Hepatocyte (in vitro differentiated cells): Measurements from ENCODE around the gene AHSG. TPM values are rescaled to one million over a fixed set of nuclear protein-coding genes. Genes with fewer than 3 reads are reported as not detected.

Experiments used
- DNase-seq: peaks from one replicate; pipeline ENCODE4 v3.0.0-alpha.2; 2016; ENCODE audit warnings: low spot score
- H2AFZ ChIP-seq: fragments of 200-600 bp; sonication (generic); 2 replicates; pipeline ENCODE4 v1.6.0; 2016; ENCODE audit warnings: antibody characterized with exemption, mild to moderate bottlenecking
- H3K27ac ChIP-seq: fragments of 200-600 bp; sonication (generic); 2 replicates; pipeline ENCODE4 v1.5.1; 2016; ENCODE audit warnings: mild to moderate bottlenecking
- H3K27me3 ChIP-seq: fragments of 200-600 bp; sonication (generic); 2 replicates; pipeline ENCODE4 v1.6.1; 2016
- H3K36me3 ChIP-seq: fragments of 200-600 bp; sonication (generic); replicated peaks from 2 replicates; pipeline ENCODE4 v1.5.1; 2016; ENCODE audit warnings: low read depth; ENCODE audit not compliant: insufficient read depth
- H3K4me1 ChIP-seq: fragments of 200-600 bp; sonication (generic); 2 replicates; pipeline ENCODE4 v1.5.1; 2016; ENCODE audit warnings: mild to moderate bottlenecking, moderate library complexity; ENCODE audit not compliant: insufficient read depth
- H3K4me2 ChIP-seq: fragments of 200-600 bp; sonication (generic); 2 replicates; pipeline ENCODE4 v1.6.0; 2016
- H3K4me3 ChIP-seq: fragments of 200-600 bp; sonication (generic); 2 replicates; pipeline ENCODE4 v1.5.1; 2016; ENCODE audit warnings: mild to moderate bottlenecking
- H3K79me2 ChIP-seq: fragments of 200-600 bp; sonication (generic); 2 replicates; pipeline ENCODE4 v1.6.0; 2017; ENCODE audit warnings: mild to moderate bottlenecking
- H3K9me2 ChIP-seq: fragments of 200-600 bp; sonication (generic); replicated peaks from 2 replicates; pipeline ENCODE4 v1.6.0; 2017; ENCODE audit warnings: mild to moderate bottlenecking; ENCODE audit not compliant: insufficient read depth
- H3K9me3 ChIP-seq: fragments of 200-600 bp; sonication (generic); 2 replicates; pipeline ENCODE4 v1.5.1; 2016; ENCODE audit warnings: low read depth, mild to moderate bottlenecking
- H4K20me1 ChIP-seq: fragments of 200-600 bp; sonication (generic); 2 replicates; pipeline ENCODE4 v1.6.0; 2016; ENCODE audit warnings: mild to moderate bottlenecking; ENCODE audit not compliant: insufficient read depth, poor library complexity, severe bottlenecking
- EZH2 ChIP-seq: fragments of 200-600 bp; sonication (generic); IDR thresholded peaks from 2 replicates; pipeline ENCODE4 v1.6.1; 2016; ENCODE audit warnings: antibody characterized with exemption, mild to moderate bottlenecking, borderline replicate concordance
- EZH2phosphoT487 ChIP-seq: fragments of 200-600 bp; sonication (generic); IDR thresholded peaks from one replicate; pipeline ENCODE4 v1.6.1; 2018; ENCODE audit warnings: antibody characterized with exemption, mild to moderate bottlenecking, low read depth, moderate library complexity; ENCODE audit not compliant: unreplicated experiment, severe bottlenecking
- WGBS: methylation state at CpG from one replicate; pipeline ENCODE4 v1.1.6; 2016; ENCODE audit warnings: low lambda C conversion rate; ENCODE audit errors: missing lambda C conversion rate; 5-methylcytosine and 5-hydroxymethylcytosine counted together
- polyA plus RNA-seq: library from polyadenylated mRNA; unstranded; fragments of >200 nt; fragmentation: Nextera tagmentation; extraction: Ambion mirVana; gene quantifications from 2 replicates; pipeline ENCODE4 v1.2.1, GENCODE V29; 2016
- total RNA-seq: library from RNA; depleted of rRNA; stranded (reverse); fragments of >200 nt; gene quantifications from 2 replicates; pipeline ENCODE4 v1.2.3, GENCODE V29; 2014
- TF ChIP-seq, protein P1 (sequence below): fragments of 200-600 bp; sonication (generic); IDR thresholded peaks from 2 replicates; pipeline ENCODE4 v1.5.1; 2016; ENCODE audit warnings: antibody characterized with exemption, mild to moderate bottlenecking; ENCODE audit not compliant: poor library complexity

Gene AHSG
- total and polyA plus RNA-seq, 2 experiments from 2014 or later: 559 to 568 TPM

DNA sequence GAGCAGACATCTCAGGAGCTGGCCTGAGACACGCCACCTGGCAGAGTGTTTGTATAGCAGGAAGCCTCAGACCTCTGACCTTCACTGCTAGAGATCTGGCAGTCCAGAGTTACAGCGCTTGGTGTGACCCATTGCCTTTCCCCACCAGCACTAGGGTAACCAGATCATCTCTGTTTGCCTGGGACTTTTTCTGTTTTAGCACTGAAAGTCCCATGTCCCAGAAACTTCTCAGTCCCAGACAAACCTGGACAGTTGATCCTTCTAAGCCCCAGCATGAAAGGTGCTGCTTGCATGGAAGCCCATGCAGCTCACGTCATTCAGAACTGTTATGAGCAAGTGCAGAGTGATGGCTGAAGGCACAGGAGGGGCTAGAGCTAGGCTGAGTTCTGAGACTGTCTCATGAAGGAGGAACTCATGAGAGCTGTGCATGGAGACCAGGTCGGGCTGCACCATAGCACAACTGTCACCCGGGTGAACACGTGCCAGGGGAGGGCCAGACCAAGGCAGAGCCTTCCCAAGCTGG lies 18.2 kb upstream of the AHSG start:
- H3K9me2 ChIP-seq: no peaks in the 10 kb centered on the region
- DNase-seq: no peak
- no peaks in the 10 kb centered on the region for H4K20me1 ChIP-seq
- H3K4me3 ChIP-seq: no peak overlapping the region
- no peaks in the 10 kb centered on the region for H3K9me3 ChIP-seq
- H3K27me3 ChIP-seq: no peaks in the 10 kb centered on the region
- no peaks in the 10 kb centered on the region for H3K79me2 ChIP-seq
- H3K4me2 ChIP-seq: no peak overlapping the region
- H2AFZ ChIP-seq: no peak overlapping the region
- peaks cover 33% of the 10 kb centered on the region for H3K4me1 ChIP-seq
- H3K27ac ChIP-seq: peak overlapping the region; percentile 81
- 78% methylated on average over 6 of the region's 6 CpGs for WGBS
- TF ChIP-seq EZH2phosphoT487: no peak
- TF ChIP-seq, protein P1, sequence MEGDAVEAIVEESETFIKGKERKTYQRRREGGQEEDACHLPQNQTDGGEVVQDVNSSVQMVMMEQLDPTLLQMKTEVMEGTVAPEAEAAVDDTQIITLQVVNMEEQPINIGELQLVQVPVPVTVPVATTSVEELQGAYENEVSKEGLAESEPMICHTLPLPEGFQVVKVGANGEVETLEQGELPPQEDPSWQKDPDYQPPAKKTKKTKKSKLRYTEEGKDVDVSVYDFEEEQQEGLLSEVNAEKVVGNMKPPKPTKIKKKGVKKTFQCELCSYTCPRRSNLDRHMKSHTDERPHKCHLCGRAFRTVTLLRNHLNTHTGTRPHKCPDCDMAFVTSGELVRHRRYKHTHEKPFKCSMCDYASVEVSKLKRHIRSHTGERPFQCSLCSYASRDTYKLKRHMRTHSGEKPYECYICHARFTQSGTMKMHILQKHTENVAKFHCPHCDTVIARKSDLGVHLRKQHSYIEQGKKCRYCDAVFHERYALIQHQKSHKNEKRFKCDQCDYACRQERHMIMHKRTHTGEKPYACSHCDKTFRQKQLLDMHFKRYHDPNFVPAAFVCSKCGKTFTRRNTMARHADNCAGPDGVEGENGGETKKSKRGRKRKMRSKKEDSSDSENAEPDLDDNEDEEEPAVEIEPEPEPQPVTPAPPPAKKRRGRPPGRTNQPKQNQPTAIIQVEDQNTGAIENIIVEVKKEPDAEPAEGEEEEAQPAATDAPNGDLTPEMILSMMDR: no peak
- no peak for TF ChIP-seq EZH2
- no peaks in the 10 kb centered on the region for H3K36me3 ChIP-seq

DNA sequence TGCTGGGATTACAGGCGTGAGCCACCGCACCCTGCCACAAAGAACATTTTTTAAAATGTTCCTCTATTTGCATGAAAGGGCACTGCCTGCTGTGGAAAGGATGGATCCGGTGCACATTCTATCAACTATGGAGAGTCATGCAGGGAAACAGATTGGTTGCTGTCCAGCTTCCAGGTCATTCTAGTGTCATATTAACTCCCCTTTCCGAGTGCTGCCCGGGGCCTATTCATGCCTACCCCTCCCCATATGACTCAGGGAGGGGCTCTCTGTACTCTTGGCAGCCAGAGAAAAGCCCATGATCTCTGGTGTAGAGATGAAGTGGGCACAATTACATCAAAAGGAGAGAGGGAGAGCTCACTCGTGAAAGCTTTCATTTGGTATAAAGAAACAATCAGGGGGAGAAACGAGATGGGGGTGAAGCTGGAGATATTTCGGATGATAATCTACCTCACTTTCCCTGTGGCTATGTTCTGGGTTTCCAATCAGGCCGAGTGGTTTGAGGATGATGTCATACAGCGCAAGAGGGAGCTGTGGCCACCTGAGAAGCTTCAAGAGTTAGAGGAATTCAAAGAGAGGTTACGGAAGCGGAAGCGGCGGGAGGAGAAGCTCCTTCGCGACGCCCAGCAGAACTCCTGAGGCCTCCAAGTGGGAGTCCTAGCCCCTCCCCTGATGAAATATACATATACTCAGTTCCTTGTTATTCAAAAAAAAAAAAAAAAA lies 16.1 kb upstream of the AHSG start:
- Histone ChIP-seq H3K4me1 (peaks cover 33% of the 10 kb centered on the region), H3K9me2 (no peaks in the 10 kb centered on the region), H4K20me1 (no peaks in the 10 kb centered on the region), H2AFZ (no peak overlapping the region), H3K4me3 (no peak overlapping the region), H3K27ac (no peak overlapping the region), H3K27me3 (no peaks in the 10 kb centered on the region), H3K9me3 (no peaks in the 10 kb centered on the region), H3K36me3 (no peaks in the 10 kb centered on the region), H3K4me2 (no peak overlapping the region), H3K79me2 (no peaks in the 10 kb centered on the region)
- no peak for DNase-seq
- 64% methylated on average over 17 of the region's 17 CpGs for WGBS
- TF ChIP-seq, protein P1: no peak
- TF ChIP-seq EZH2 (no peak), EZH2phosphoT487 (no peak)

DNA sequence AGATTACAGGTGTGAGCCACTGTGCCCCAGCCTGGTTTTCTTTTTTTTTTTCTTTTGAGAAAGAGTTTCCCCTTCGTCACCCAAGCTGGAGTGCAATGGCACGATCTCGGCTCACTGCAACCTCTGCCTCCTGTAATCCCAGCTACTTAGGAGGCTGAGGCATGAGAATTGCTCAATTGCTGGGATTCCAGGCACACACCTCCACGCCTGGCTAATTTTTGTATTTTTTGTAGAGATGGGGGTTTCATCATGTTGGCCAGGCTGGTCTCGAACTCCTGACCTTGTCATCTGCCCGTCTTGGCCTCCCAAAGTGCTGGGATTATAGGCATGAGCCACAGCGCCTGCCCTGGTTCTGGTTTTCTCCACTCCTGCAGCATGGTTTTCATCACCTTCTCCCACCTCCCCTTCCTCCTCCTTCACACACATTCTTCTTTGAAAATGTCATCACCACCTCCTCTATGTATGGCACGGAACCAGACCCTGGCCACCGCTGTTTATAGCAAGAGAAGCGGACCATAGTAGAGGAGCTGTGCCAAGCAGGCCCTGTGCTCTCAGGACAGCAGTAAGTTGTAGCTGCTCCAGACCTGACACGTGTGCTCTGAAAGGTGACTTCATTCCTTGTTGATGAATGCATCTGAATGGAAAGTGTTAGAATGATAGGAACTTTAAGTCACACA lies 14.6 kb upstream of the AHSG start:
- Histone ChIP-seq H3K27ac (peak overlapping the region; percentile 89), H3K27me3 (no peaks in the 10 kb centered on the region), H4K20me1 (no peaks in the 10 kb centered on the region), H3K4me2 (no peak overlapping the region), H3K79me2 (no peaks in the 10 kb centered on the region), H2AFZ (no peak overlapping the region), H3K4me1 (peaks cover 32% of the 10 kb centered on the region), H3K9me2 (no peaks in the 10 kb centered on the region), H3K36me3 (no peaks in the 10 kb centered on the region), H3K4me3 (no peak overlapping the region), H3K9me3 (no peaks in the 10 kb centered on the region)
- 72% methylated on average over 11 of the region's 11 CpGs for WGBS
- TF ChIP-seq, protein P1: no peak
- TF ChIP-seq EZH2: no peak
- TF ChIP-seq EZH2phosphoT487: no peak
- peak; percentile 49 for DNase-seq
